ENCODE measurements around the gene GAS7. TPM values are rescaled to one million over a fixed set of nuclear protein-coding genes. Genes with fewer than 3 reads are reported as not detected.

The GAS7 gene
- total RNA-seq, 2 donors from 2014 or later = 8.0 to 20.1 TPM

DNA sequence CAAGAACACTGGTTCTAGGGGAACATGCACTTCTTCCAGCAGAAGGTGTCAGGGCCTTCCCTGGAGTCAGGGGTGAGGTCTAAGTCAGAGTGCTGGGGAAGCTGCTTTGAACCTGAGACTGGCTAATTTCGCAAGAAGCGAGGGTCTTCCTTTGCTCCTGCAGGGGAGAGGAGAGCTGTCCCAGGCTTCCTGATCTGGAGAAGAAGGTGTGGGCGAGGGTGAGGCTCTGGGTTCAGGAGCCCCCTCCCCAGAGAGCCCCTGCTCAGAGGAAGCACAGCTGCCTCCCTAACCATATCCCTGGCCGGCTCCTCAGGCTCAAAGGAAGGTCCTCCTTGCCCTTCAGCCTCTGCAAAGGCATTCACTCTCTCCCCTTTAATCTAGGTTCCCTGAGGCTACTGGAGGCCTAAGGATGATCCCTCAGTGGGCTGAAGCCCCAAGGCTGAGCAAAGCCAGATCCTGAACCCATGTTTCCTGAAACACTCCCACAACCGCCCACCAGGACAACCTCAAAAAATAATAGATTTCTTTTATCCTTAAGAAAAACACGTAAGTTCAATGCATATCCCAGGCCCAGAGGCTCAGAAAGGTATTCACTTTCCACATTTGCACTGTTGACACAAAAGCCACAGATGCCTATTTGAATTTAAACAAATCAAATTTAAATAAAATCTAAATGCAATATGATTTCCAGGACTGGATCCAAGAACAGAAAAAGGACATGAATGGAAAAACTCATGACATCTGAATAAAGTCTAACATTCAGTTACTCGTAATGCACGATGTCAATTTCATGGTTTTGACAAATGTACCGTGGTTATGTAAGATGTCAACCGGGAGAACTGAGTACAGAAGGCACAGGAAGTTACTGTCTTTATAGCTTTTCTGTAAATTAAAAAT is 221.9 kb downstream of the GAS7 start:
- Histone ChIP-seq H3K27me3 (no peaks in the 10 kb centered on the region), H3K4me1 (no peaks in the 10 kb centered on the region), H3K36me3 (replicated peaks in 1 of 2; ENCODE audit: insufficient read depth in 1 of 2, low read depth in 2 of 2) (no peaks in the 10 kb centered on the region), H3K4me3 (no peak overlapping the region), H3K9me3 (no peaks in the 10 kb centered on the region), H3K27ac (no peak overlapping the region)
- WGBS, 2 donors = 69 to 78% methylated on average over 10 of the region's 10 CpGs
- intact Hi-C loops (cut with DNase I) = no loop called here
- TF ChIP-seq, protein P1, sequence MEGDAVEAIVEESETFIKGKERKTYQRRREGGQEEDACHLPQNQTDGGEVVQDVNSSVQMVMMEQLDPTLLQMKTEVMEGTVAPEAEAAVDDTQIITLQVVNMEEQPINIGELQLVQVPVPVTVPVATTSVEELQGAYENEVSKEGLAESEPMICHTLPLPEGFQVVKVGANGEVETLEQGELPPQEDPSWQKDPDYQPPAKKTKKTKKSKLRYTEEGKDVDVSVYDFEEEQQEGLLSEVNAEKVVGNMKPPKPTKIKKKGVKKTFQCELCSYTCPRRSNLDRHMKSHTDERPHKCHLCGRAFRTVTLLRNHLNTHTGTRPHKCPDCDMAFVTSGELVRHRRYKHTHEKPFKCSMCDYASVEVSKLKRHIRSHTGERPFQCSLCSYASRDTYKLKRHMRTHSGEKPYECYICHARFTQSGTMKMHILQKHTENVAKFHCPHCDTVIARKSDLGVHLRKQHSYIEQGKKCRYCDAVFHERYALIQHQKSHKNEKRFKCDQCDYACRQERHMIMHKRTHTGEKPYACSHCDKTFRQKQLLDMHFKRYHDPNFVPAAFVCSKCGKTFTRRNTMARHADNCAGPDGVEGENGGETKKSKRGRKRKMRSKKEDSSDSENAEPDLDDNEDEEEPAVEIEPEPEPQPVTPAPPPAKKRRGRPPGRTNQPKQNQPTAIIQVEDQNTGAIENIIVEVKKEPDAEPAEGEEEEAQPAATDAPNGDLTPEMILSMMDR (IDR thresholded peaks at IDR 0.05) = no peak
- no peak for TF ChIP-seq POLR2A (IDR thresholded peaks at IDR 0.05)
- DNase-seq (no peak), ATAC-seq (no peak)

DNA sequence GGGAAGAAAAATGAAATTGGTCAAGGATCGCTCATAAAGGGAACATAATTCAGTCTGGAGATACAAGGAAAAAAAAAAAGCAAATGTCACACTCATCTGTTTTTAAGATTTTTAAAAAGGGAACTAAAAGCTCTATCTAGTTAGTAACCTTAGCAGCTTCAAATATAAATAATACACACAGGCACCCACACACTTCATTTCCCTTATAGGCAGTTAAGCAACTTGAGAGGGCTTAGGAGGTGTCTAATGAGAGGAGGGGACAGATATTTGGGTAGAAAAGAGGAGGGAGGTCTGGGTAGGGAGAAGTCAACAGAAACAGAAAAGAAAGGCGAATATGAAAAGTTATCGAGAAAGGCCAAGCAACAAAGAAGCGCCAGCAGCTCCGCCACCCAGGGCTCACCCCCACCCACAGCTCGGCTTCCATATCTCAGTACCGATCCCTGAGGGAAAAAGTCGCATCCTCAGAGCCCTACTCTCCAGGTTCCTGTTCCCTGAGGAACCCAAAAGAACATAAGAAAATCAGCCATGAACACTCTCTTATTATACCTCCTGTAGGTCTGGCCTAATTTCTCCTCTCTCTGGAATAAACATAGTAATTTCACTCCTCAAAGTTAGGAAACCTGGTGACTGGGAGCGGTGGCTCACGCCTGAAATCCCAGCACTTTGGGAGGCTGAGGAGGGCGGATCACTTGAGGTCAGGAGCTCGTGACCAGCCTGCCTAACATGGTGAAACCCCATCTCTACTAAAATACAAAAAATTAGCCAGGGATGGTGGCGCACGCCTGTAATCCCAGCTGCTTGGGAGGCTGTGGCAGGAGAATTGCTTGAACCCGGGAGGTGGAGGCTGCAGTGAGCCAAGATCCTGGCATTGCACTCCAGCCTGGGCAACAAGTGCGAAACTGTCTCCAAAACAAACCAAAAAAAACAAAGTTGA is 223.7 kb downstream of the GAS7 start:
- H3K4me1 ChIP-seq = no peaks in the 10 kb centered on the region
- no peak overlapping the region for H3K4me3 ChIP-seq
- intact Hi-C loops (cut with DNase I) = no loop called here
- DNase-seq (no peak), ATAC-seq (no peak)
- no peaks in the 10 kb centered on the region for H3K27me3 ChIP-seq
- TF ChIP-seq, protein P1 (IDR thresholded peaks at IDR 0.05) = no peak
- no peak for TF ChIP-seq POLR2A (IDR thresholded peaks at IDR 0.05)
- no peaks in the 10 kb centered on the region for H3K36me3 ChIP-seq (replicated peaks in 1 of 2; ENCODE audit: insufficient read depth in 1 of 2, low read depth in 2 of 2)
- 69 to 76% methylated on average over 16 of the region's 16 CpGs for WGBS, 2 donors
- no peak overlapping the region for H3K27ac ChIP-seq
- no peaks in the 10 kb centered on the region for H3K9me3 ChIP-seq

GRCh38 chr17:9973669-9974447 is 224.5 kb downstream of the GAS7 start:
- Histone ChIP-seq H3K27me3 (no peaks in the 10 kb centered on the region), H3K4me1 (no peaks in the 10 kb centered on the region), H3K4me3 (no peak overlapping the region), H3K36me3 (replicated peaks in 1 of 2; ENCODE audit: insufficient read depth in 1 of 2, low read depth in 2 of 2) (no peaks in the 10 kb centered on the region), H3K27ac (no peak overlapping the region), H3K9me3 (no peaks in the 10 kb centered on the region)
- DNase-seq (no peak), ATAC-seq (no peak)
- intact Hi-C loops (cut with DNase I) = no loop called here
- WGBS, 2 donors = 36 to 43% methylated on average over 13 of the region's 13 CpGs
- TF ChIP-seq, protein P1 (IDR thresholded peaks at IDR 0.05) = no peak
- TF ChIP-seq POLR2A (IDR thresholded peaks at IDR 0.05) = no peak

- intact Hi-C loops (cut with DNase I) = no loop called here
- no peak overlapping the region for H3K27ac ChIP-seq
These were observed 226.4 kb downstream of the GAS7 start for GRCh38 chr17:9971991-9972390.

More at GRCh38 chr17:9971991-9972390, 226.4 kb downstream of the GAS7 start:
- ATAC-seq (no peak), DNase-seq (peak in 2 of 4 donors; percentile 29 to 39)
- TF ChIP-seq, protein P1 (IDR thresholded peaks at IDR 0.05) = no peak
- TF ChIP-seq POLR2A (IDR thresholded peaks at IDR 0.05) = no peak
- WGBS, 2 donors = 14 to 43% methylated on average over 2 to 4 of the region's 4 CpGs
- Histone ChIP-seq H3K27me3 (no peaks in the 10 kb centered on the region), H3K4me3 (no peak overlapping the region), H3K9me3 (no peaks in the 10 kb centered on the region), H3K36me3 (replicated peaks in 1 of 2; ENCODE audit: insufficient read depth in 1 of 2, low read depth in 2 of 2) (no peaks in the 10 kb centered on the region), H3K4me1 (no peaks in the 10 kb centered on the region)
